NT2/D1 (cell line): Measurements from ENCODE around the gene GADL1.
A peak's percentile ranks its signal among the peaks of the same experiment; 100 is the strongest.

Source experiments
- DNase-seq: peaks from one replicate; pipeline ENCODE4 v3.0.0-alpha.2; 2011; ENCODE audit warnings: low read depth, low spot score
- H3K27me3 ChIP-seq: 2 replicates; pipeline ENCODE4 v1.6.0; 2011; ENCODE audit warnings: mild to moderate bottlenecking; ENCODE audit not compliant: insufficient read length, insufficient read depth
- H3K36me3 ChIP-seq: 2 replicates; pipeline ENCODE4 v1.6.1; 2011; ENCODE audit warnings: mild to moderate bottlenecking, low read length, mixed read lengths; ENCODE audit not compliant: insufficient read depth, insufficient read length
- H3K4me1 ChIP-seq: 2 replicates; pipeline ENCODE4 v1.5.1; 2011; ENCODE audit not compliant: insufficient read depth, insufficient read length
- H3K4me3 ChIP-seq: 2 replicates; pipeline ENCODE4 v1.5.1; 2011; ENCODE audit warnings: low read depth; ENCODE audit not compliant: insufficient read length
- H3K9ac ChIP-seq: 2 replicates; pipeline ENCODE4 v1.6.0; 2011; ENCODE audit warnings: low read depth; ENCODE audit not compliant: insufficient read length
- H3K9me3 ChIP-seq: 2 replicates; pipeline ENCODE4 v1.5.1; 2011; ENCODE audit warnings: mild to moderate bottlenecking, low read length; ENCODE audit not compliant: insufficient read depth
- SUZ12 ChIP-seq: IDR thresholded peaks from 2 replicates; pipeline ENCODE4 v1.6.1; 2011; ENCODE audit not compliant: insufficient read length, insufficient read depth; ENCODE audit errors: extremely low read depth
- YY1 ChIP-seq: IDR thresholded peaks from 2 replicates; pipeline ENCODE4 v1.6.1; 2011; ENCODE audit not compliant: insufficient read length, insufficient read depth
- ZNF274 ChIP-seq: IDR thresholded peaks from 2 replicates; pipeline ENCODE4 v1.6.1; 2011; ENCODE audit warnings: mild to moderate bottlenecking, low read depth, low read length

Gene GADL1

DNA sequence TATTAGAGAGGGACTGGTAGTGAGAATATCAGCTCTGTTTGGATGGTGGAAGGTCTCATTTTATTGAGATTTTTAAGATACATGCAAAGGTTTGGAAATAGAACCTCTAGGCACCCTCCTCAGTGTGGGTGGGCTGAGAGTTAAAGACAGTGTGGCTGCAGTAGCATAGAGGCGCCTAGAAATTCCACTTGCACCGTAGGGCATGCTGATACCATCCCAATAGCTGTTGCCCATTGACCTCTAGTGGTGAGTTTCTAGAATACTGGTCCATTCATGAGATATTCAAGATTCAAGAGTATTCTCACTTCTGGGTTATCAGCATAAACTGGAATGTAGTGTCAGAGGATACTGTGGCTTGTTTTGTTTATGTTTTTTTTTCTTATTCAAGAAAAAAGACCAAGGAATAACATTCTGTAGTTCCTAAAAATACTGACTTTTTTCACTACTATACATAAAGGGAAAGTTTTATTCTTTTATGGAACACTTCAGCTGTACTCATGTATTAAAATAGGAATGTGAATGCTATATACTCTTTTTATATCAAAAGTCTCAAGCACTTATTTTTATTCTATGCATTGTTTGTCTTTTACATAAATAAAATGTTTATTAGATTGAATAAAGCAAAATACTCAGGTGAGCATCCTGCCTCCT, 200.9 kb downstream of the GADL1 start:
- H3K36me3 ChIP-seq, result peaks cover 33% of the 10 kb centered on the region
- DNase-seq, result peak; percentile 60
- no peak overlapping the region for H3K9ac ChIP-seq
- TF ChIP-seq ZNF274 (no peak), SUZ12 (no peak), YY1 (no peak)
- no peaks in the 10 kb centered on the region for H3K27me3 ChIP-seq
- no peak overlapping the region for H3K4me3 ChIP-seq
- H3K9me3 ChIP-seq, result no peaks in the 10 kb centered on the region
- H3K4me1 ChIP-seq, result peaks cover 7% of the 10 kb centered on the region

DNA sequence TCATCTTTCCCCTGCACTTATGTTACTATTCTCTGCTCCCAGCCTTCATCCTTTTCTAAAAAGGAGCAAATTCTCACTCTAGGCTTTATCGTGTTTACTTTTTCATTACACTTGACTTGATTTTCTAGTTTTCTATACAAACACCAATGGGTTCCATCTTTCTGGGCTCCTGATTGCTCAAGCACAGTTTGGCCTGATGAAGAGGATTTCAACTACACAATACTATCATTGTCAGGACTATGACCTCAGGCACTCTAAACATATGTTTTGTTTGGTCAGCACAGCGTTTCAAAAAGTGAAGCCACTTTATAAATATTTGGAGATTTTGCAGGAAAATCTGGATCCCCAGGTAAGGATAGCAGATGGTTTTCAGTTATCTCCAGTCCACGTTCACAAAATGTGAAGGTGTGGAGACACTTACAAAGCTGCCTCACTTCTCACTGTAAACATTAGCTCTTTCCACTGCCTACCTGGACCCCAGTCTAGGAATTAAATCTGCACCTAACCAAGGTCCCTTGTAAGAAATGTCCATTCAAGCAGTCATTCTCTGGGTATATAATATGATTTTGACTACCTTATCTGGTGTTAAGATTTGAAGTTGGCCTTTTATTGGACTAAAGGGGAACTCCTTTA, 201.8 kb downstream of the GADL1 start:
- no peaks in the 10 kb centered on the region for H3K27me3 ChIP-seq
- peaks cover 39% of the 10 kb centered on the region for H3K36me3 ChIP-seq
- TF ChIP-seq ZNF274 (no peak), YY1 (no peak), SUZ12 (no peak)
- no peak overlapping the region for H3K4me3 ChIP-seq
- H3K9me3 ChIP-seq, result no peaks in the 10 kb centered on the region
- no peak overlapping the region for H3K9ac ChIP-seq
- peaks cover 7% of the 10 kb centered on the region for H3K4me1 ChIP-seq
- no peak for DNase-seq

DNA sequence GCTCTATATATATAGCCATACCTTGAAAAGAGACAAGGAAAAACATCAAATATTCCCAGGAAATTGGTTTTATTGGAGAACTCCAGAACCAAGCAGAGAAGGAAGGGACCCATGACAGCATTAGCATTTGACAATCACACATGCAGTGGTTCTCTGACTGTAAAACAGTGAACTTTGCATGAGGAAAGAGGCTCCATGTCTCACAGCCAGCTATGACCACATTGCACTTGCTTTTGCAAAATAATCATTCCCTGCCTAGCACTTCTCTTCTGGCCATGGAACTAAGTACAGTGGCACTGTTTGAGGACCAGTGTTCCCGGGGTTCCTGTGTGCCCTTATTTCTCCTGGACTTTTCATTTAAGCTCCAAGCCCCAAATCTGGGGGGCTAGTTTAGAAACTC, 202.5 kb downstream of the GADL1 start:
- H3K36me3 ChIP-seq, result peaks cover 39% of the 10 kb centered on the region
- DNase-seq, result no peak

GRCh38 chr3:30691249-30691880, 203.1 kb downstream of the GADL1 start:
- H3K9ac ChIP-seq, result no peak overlapping the region
- TF ChIP-seq SUZ12, result no peak
- H3K9me3 ChIP-seq, result no peaks in the 10 kb centered on the region
- H3K36me3 ChIP-seq, result peaks cover 42% of the 10 kb centered on the region
- no peak overlapping the region for H3K4me3 ChIP-seq
- H3K27me3 ChIP-seq, result no peaks in the 10 kb centered on the region
- no peak for DNase-seq
- H3K4me1 ChIP-seq, result peaks cover 4% of the 10 kb centered on the region

More for the DNA sequence above, 202.5 kb downstream of the GADL1 start:
- H3K9me3 ChIP-seq, result no peaks in the 10 kb centered on the region
- TF ChIP-seq YY1 (no peak), SUZ12 (no peak), ZNF274 (no peak)
- H3K9ac ChIP-seq, result no peak overlapping the region
- H3K27me3 ChIP-seq, result no peaks in the 10 kb centered on the region
- H3K4me3 ChIP-seq, result no peak overlapping the region
- peaks cover 7% of the 10 kb centered on the region for H3K4me1 ChIP-seq

- DNase-seq, result no peak
- Histone ChIP-seq H3K4me3 (no peak overlapping the region), H3K27me3 (no peaks in the 10 kb centered on the region), H3K4me1 (peaks cover under 1% of the 10 kb centered on the region), H3K9me3 (no peaks in the 10 kb centered on the region), H3K9ac (no peak overlapping the region), H3K36me3 (peaks cover 42% of the 10 kb centered on the region)
- TF ChIP-seq YY1 (no peak), SUZ12 (no peak), ZNF274 (no peak)
Measured at GRCh38 chr3:30690199-30690598, 204.3 kb downstream of the GADL1 start.

DNA sequence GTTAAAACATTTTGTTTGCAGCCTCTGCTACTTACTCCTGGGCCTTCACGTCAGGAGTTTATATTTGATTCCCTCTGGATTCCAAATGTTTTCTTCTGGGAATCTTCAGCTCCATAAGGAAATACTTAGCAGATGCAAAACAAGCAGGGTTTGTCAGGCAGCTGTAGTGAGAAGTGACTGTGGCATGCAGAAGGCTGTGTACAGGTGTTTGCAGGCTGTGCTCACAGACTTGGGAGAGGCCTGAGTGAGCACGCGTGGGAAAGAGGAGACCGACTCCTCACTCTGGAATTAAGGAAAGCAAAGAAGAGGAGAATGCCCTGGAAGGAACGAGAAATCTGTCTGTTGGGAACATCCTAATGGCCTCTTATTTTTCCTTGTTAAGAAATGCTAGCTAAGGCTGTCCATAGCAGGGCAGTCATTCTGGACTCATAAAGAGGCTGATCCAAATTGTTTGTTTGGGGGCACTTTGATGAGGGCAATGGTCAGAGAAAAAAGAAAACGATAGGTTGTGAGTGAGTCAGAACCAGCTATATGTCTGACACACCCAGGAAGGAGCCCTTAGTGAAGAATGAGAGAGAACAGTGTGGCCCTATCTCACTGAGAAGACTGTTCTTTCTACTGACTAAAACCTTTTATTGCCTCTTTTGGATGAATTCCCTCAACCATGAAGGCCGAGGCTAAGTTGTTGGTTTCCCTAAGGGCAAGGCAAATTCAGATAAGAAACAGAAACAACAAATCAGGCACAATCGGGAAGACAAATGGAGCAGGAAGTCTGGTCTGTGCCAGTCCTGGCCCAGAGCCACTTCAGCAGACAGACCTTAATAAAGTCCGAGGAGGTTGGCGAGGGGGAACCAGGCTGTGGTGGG, 205.5 kb downstream of the GADL1 start:
- DNase-seq, result no peak
- no peak overlapping the region for H3K9ac ChIP-seq
- H3K27me3 ChIP-seq, result no peaks in the 10 kb centered on the region
- no peaks in the 10 kb centered on the region for H3K4me1 ChIP-seq
- TF ChIP-seq ZNF274 (no peak), YY1 (no peak), SUZ12 (no peak)
- H3K36me3 ChIP-seq, result peaks cover 42% of the 10 kb centered on the region
- H3K9me3 ChIP-seq, result no peaks in the 10 kb centered on the region
- no peak overlapping the region for H3K4me3 ChIP-seq

- peaks cover 42% of the 10 kb centered on the region for H3K36me3 ChIP-seq
- no peak overlapping the region for H3K4me3 ChIP-seq
- H3K9me3 ChIP-seq, result no peaks in the 10 kb centered on the region
- no peaks in the 10 kb centered on the region for H3K27me3 ChIP-seq
- TF ChIP-seq SUZ12, result no peak
- no peak for TF ChIP-seq YY1
- TF ChIP-seq ZNF274, result no peak
- no peak for DNase-seq
- no peaks in the 10 kb centered on the region for H3K4me1 ChIP-seq
- H3K9ac ChIP-seq, result no peak overlapping the region
Measured at GRCh38 chr3:30687930-30688570, 206.4 kb downstream of the GADL1 start.
